ENCODE measurements around the gene CEL. TPM values are rescaled to one million over a fixed set of nuclear protein-coding genes. Genes with fewer than 3 reads are reported as not detected.

Gene CEL
- total and polyA plus RNA-seq, 10 of the 15 experiments (the other 5 are each of a cell fraction or from before 2014, with no cell fraction given), result 0.05 to 4.1 (median 0.29) TPM; not detected in 2

- TF ChIP-seq CTCF (IDR thresholded peaks at IDR 0.05 in 2 of 3, conservative IDR thresholded peaks at IDR 0.05 in 1 of 3; ENCODE audit: control insufficient read depth in 2 of 3, extremely low read depth in 1 of 3, insufficient read depth in 1 of 3, low read depth in 3 of 3, low read length in 3 of 3) (no peak), MYC (IDR thresholded peaks at IDR 0.05; ENCODE audit: insufficient read depth, insufficient read length, insufficient replicate concordance, low read length, severe bottlenecking) (no peak), SIN3A (IDR thresholded peaks at IDR 0.05; ENCODE audit: low read depth, low read length) (no peak), SUZ12 (IDR thresholded peaks at IDR 0.05; ENCODE audit: unreplicated experiment) (no peak), KDM1A (IDR thresholded peaks at IDR 0.05; ENCODE audit: borderline replicate concordance) (no peak), E2F8 (IDR thresholded peaks at IDR 0.05; ENCODE audit: low read depth, partially characterized antibody) (no peak), SMARCA5 (IDR thresholded peaks at IDR 0.05) (no peak)
Observed at GRCh38 chr9:133056533-133056932, 5.2 kb upstream of the CEL start (continued).

GRCh38 chr9:133057006-133057405 is 4.8 kb upstream of the CEL start:
- Histone ChIP-seq H3K4me3 (no peak overlapping the region), H2AFZ (ENCODE audit: control insufficient read depth, low read depth, low read length) (no peak overlapping the region), H3K9ac (ENCODE audit: control insufficient read depth, insufficient read depth, low read length) (no peak overlapping the region), H3K79me2 (ENCODE audit: control insufficient read depth, insufficient read depth, low read length) (no peaks in the 10 kb centered on the region), H3K9me3 (replicated peaks; ENCODE audit: control insufficient read depth, insufficient read depth, low read length) (no peaks in the 10 kb centered on the region), H3K4me2 (ENCODE audit: control insufficient read depth, insufficient read depth) (no peak overlapping the region), H3K27me3 (replicated peaks in 1 of 2; ENCODE audit: control insufficient read depth in 2 of 2, insufficient read depth in 2 of 2, low read length in 1 of 2) (no peaks in the 10 kb centered on the region), H3K36me3 (ENCODE audit: control insufficient read depth in 2 of 2, insufficient read depth in 2 of 2, low read length in 1 of 2) (peaks cover 10 to 26% of the 10 kb centered on the region in 2 experiments; a peak in 3 of 4 replicates), H3K4me1 (ENCODE audit: control insufficient read depth, insufficient read depth, low read length) (peaks cover 27% of the 10 kb centered on the region), H3K27ac (ENCODE audit: control insufficient read depth, insufficient read depth) (no peak overlapping the region), H4K20me1 (ENCODE audit: control insufficient read depth, insufficient read depth) (no peaks in the 10 kb centered on the region)
- in situ Hi-C loops (cut with MboI), result no loop called here
- DNase-seq (ENCODE audit: low read depth, low spot score) (no peak), FAIRE-seq (no peak), ATAC-seq (no peak)
- CTCF ChIA-PET, result interaction anchor here (2.1 kb wide), 1 partner anchor 35 kb away, joined by 4 read pairs; no protein-coding TSS in a partner anchor
- WGBS (ENCODE audit: insufficient coverage, insufficient replicate concordance, low lambda C conversion rate, missing lambda C conversion rate), result 64% methylated on average over 8 of the region's 8 CpGs
- RAD21 ChIA-PET (ENCODE audit: unreplicated experiment), result no interaction called here
- SMC1A ChIA-PET (ENCODE audit: uncharacterized antibody, unreplicated experiment), result no interaction called here
- BruUV-seq (replicated peaks), result no TSS peak
- POLR2A ChIA-PET, result no interaction called here
- intact Hi-C loops (cut with micrococcal nuclease; ENCODE audit: unreplicated experiment), result no loop called here
- TF ChIP-seq NFIC (IDR thresholded peaks at IDR 0.05; ENCODE audit: low read depth, low read length) (no peak), TCF3 (IDR thresholded peaks at IDR 0.05; ENCODE audit: borderline replicate concordance, insufficient read depth, low read depth, low read length) (no peak), TCF7 (IDR thresholded peaks at IDR 0.05; ENCODE audit: borderline replicate concordance) (no peak), RELA (IDR thresholded peaks at IDR 0.05; ENCODE audit: borderline replicate concordance, partially characterized antibody) (no peak), PBX3 (IDR thresholded peaks at IDR 0.05; ENCODE audit: insufficient replicate concordance, low read depth, low read length) (no peak), HSF1 (IDR thresholded peaks at IDR 0.05; ENCODE audit: low read depth, low read length) (no peak), EGR1 (IDR thresholded peaks at IDR 0.05; ENCODE audit: borderline replicate concordance in 1 of 2, low read depth in 2 of 2, low read length in 2 of 2) (no peak), ZNF217 (IDR thresholded peaks at IDR 0.05) (no peak)
